Colonic mucosa (tissue), 4 donors: Measurements from ENCODE around the gene ARFGAP3. TPM values are rescaled to one million over a fixed set of nuclear protein-coding genes. Genes with fewer than 3 reads are reported as not detected.

Source experiments
- DNase-seq: peaks from one replicate; pipeline ENCODE4 v3.0.0-alpha.2; 2020
- H3K27ac ChIP-seq: fragments of 200-600 bp; one replicate; pipeline ENCODE4 v1.8.0; 2021
- H3K27me3 ChIP-seq: fragments of 200-600 bp; one replicate; pipeline ENCODE4 v1.8.0; 2021
- H3K36me3 ChIP-seq: fragments of 200-600 bp; one replicate; pipeline ENCODE4 v1.8.0; 2021
- H3K4me1 ChIP-seq: fragments of 200-600 bp; one replicate; pipeline ENCODE4 v1.8.0; 2021; ENCODE audit warnings: mild to moderate bottlenecking
- H3K4me3 ChIP-seq: fragments of 200-600 bp; one replicate; pipeline ENCODE4 v1.8.0; 2021
- H3K9ac ChIP-seq, 2 donors: one replicate each; pipeline ENCODE4 v1.7.0; 2013; ENCODE audit warnings: control low read depth in 2 of 2, low read depth in 2 of 2, low read length in 2 of 2
- H3K9me3 ChIP-seq: fragments of 200-600 bp; one replicate; pipeline ENCODE4 v1.8.0; 2021
- intact Hi-C: fragments of 100-400 bp; cut with DNase I; formaldehyde crosslinking; loops from one replicate; pipeline ENCODE4 v1.14.1; 2022
- total RNA-seq, 2 donors: library from RNA; stranded (reverse); fragmentation: NEBNext Ultra II Directional in 1 of 2; extraction: Animal tissue kit (Norgen Biotek cat#: 25700) in 1 of 2; gene quantifications; one replicate each; pipeline ENCODE4 v1.2.1, GENCODE V29; 2021
- TF ChIP-seq, protein P1 (sequence below): fragments of 200-600 bp; IDR thresholded peaks from one replicate; pipeline ENCODE4 v1.8.0; 2022; ENCODE audit warnings: antibody characterized with exemption, mild to moderate bottlenecking
- donor health status: healthy.
- donor health status: DM: no; HTN: no; CAD: no.
- donor health status: DM: no; HTN: no; CAD: no.

The ARFGAP3 gene
- total RNA-seq, 2 donors from 2014 or later: 29.4 to 47.7 TPM

GRCh38 chr22:42883121-42883520 is 26.0 kb upstream of the ARFGAP3 start:
- peak overlapping the region in 1 of 2 donors; percentile 32 for H3K9ac ChIP-seq
- peaks cover 1% of the 10 kb centered on the region for H3K4me1 ChIP-seq
- TF ChIP-seq, protein P1, sequence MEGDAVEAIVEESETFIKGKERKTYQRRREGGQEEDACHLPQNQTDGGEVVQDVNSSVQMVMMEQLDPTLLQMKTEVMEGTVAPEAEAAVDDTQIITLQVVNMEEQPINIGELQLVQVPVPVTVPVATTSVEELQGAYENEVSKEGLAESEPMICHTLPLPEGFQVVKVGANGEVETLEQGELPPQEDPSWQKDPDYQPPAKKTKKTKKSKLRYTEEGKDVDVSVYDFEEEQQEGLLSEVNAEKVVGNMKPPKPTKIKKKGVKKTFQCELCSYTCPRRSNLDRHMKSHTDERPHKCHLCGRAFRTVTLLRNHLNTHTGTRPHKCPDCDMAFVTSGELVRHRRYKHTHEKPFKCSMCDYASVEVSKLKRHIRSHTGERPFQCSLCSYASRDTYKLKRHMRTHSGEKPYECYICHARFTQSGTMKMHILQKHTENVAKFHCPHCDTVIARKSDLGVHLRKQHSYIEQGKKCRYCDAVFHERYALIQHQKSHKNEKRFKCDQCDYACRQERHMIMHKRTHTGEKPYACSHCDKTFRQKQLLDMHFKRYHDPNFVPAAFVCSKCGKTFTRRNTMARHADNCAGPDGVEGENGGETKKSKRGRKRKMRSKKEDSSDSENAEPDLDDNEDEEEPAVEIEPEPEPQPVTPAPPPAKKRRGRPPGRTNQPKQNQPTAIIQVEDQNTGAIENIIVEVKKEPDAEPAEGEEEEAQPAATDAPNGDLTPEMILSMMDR: no peak
- DNase-seq: peak; percentile 80
- intact Hi-C loops: no loop called here
- no peaks in the 10 kb centered on the region for H3K27me3 ChIP-seq
- no peaks in the 10 kb centered on the region for H3K9me3 ChIP-seq
- H3K27ac ChIP-seq: no peak overlapping the region
- peaks cover 22% of the 10 kb centered on the region for H3K36me3 ChIP-seq
- no peak overlapping the region for H3K4me3 ChIP-seq

DNA sequence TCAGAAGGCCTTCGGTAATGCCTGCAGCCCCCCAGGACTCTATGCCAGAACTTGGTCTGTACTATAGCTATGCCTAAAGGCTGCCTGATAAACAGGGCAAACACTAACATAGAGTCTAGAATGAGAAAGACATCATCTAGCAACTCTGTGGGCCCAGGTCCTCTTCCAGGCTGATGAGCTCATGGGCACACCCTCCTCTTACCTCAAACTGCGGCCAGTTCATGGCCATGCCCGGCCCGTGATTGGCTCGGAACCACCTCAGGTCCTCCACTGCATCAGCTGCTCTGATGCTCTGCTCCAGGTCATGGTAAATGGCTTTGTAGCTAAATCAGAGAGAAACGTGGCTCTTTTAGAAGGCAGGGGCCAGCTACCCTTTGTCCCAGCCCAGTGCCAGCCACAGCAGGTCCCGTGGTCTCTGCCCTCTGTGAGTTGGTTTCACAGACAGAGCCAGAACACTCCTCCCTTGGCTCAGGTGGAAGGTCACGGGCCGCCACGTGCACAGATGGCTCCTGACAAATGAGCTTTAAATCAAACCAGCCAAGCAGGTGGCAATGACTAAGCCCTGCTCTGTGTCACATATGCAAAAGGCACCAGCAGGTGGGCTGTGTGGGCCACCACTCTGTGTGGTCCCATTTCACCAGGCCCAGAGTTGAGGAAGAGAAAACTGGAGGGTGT is 25.0 kb upstream of the ARFGAP3 start:
- DNase-seq: no peak
- Histone ChIP-seq H3K4me3 (no peak overlapping the region), H3K9me3 (no peaks in the 10 kb centered on the region), H3K36me3 (peaks cover 24% of the 10 kb centered on the region), H3K9ac (peak overlapping the region in 1 of 2 donors; percentile 31), H3K4me1 (no peaks in the 10 kb centered on the region), H3K27me3 (no peaks in the 10 kb centered on the region), H3K27ac (no peak overlapping the region)
- TF ChIP-seq, protein P1: no peak
- intact Hi-C loops: no loop called here

DNA sequence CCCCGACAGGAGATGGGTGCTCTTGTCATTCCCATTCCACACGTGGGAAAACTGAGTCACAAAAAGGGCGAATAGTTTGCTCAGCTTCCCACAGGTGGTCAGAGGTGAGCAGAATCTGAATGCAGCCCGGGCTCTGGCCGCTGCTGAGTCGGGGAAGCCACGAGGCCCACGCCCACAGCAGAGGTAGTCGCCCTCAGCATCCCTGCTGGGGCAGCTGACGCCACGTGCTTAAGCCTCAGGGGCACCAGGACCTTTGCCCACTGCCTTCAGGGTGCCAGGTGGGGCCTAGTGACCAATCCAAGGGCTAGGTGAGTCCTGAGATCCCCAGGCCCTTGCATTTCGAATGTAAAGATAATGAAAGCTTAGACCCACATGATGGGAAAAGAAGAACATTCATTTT is 24.2 kb upstream of the ARFGAP3 start:
- H3K27ac ChIP-seq: no peak overlapping the region
- H3K27me3 ChIP-seq: no peaks in the 10 kb centered on the region
- H3K9me3 ChIP-seq: no peaks in the 10 kb centered on the region
- intact Hi-C loops: no loop called here
- TF ChIP-seq, protein P1: no peak
- no peak overlapping the region for H3K9ac ChIP-seq
- H3K4me3 ChIP-seq: no peak overlapping the region
- no peak for DNase-seq
- H3K4me1 ChIP-seq: no peaks in the 10 kb centered on the region
- H3K36me3 ChIP-seq: peaks cover 27% of the 10 kb centered on the region

- Histone ChIP-seq H3K27ac (no peak overlapping the region), H3K27me3 (no peaks in the 10 kb centered on the region), H3K36me3 (peaks cover 30% of the 10 kb centered on the region), H3K4me3 (no peak overlapping the region), H3K9me3 (no peaks in the 10 kb centered on the region), H3K4me1 (no peaks in the 10 kb centered on the region), H3K9ac (no peak overlapping the region)
- TF ChIP-seq, protein P1: no peak
- no peak for DNase-seq
- intact Hi-C loops: no loop called here
Measured at GRCh38 chr22:42880815-42881214, 23.7 kb upstream of the ARFGAP3 start.

- H3K9me3 ChIP-seq: no peaks in the 10 kb centered on the region
- H3K27me3 ChIP-seq: no peaks in the 10 kb centered on the region
- H3K27ac ChIP-seq: no peak overlapping the region
- TF ChIP-seq, protein P1: no peak
- intact Hi-C loops: no loop called here
- peaks cover 30% of the 10 kb centered on the region for H3K36me3 ChIP-seq
- no peak for DNase-seq
- no peak overlapping the region for H3K9ac ChIP-seq
- H3K4me1 ChIP-seq: no peaks in the 10 kb centered on the region
- no peak overlapping the region for H3K4me3 ChIP-seq
Measured at GRCh38 chr22:42879371-42880021, 22.4 kb upstream of the ARFGAP3 start.
